Lower leg skin (tissue), 3 donors: ENCODE measurements around the gene KHK.

Source experiments
- POLR2A ChIP-seq, 2 donors: fragments of 450-650 bp; IDR thresholded peaks; one replicate each; pipeline ENCODE4 v1.6.1; 2016 to 2017; ENCODE audit warnings: antibody characterized with exemption in 2 of 2, mild to moderate bottlenecking in 1 of 2, moderate library complexity in 1 of 2
- TF ChIP-seq, protein P1 (sequence below), 3 donors: fragments of 450-650 bp; IDR thresholded peaks; one replicate each; pipeline ENCODE4 v1.5.1; 2016; ENCODE audit warnings: antibody characterized with exemption in 3 of 3, mild to moderate bottlenecking in 3 of 3, moderate library complexity in 2 of 3

DNA sequence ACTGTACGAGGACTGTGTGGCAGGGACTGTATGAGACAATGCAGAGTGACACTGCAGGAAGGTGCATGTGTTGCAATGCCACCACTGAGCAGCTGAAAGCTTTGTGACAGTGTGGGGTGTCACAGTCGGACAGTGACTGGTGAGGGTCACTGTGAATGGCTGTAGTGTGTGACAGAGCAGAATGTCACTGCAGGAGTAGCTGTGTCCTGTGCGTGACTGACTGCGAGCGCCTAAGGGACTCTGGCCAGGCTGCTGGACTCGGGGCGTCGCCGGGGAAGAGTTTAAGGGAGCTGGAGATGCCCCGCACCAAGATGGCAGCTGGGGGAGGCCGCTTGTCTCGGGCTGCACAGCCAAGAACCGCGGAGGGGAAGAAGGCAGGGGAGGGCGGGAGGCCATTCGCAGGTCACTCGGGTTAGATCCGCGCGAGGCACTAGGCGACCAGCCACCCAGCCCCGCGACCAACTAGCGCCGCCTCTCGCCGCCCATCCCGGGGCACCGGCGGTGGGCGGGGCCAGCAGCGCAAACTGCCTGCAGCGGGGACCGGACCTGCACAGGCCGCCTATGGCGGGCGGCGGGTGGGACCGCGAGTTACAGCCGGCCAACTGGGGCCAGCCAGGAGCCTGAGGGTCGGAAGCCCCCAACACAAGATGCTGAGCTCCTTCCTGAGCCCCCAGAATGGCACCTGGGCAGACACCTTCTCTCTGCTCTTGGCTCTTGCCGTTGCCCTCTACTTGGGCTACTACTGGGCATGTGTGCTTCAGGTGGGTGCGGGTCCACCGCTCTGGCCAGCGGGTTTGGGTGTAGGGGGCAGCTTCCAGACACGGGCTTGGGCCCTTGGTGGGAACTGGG, 37.0 kb downstream of the KHK start, which contains the start of gene ABHD1:
- TF ChIP-seq, protein P1, sequence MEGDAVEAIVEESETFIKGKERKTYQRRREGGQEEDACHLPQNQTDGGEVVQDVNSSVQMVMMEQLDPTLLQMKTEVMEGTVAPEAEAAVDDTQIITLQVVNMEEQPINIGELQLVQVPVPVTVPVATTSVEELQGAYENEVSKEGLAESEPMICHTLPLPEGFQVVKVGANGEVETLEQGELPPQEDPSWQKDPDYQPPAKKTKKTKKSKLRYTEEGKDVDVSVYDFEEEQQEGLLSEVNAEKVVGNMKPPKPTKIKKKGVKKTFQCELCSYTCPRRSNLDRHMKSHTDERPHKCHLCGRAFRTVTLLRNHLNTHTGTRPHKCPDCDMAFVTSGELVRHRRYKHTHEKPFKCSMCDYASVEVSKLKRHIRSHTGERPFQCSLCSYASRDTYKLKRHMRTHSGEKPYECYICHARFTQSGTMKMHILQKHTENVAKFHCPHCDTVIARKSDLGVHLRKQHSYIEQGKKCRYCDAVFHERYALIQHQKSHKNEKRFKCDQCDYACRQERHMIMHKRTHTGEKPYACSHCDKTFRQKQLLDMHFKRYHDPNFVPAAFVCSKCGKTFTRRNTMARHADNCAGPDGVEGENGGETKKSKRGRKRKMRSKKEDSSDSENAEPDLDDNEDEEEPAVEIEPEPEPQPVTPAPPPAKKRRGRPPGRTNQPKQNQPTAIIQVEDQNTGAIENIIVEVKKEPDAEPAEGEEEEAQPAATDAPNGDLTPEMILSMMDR (IDR thresholded peaks at IDR 0.05), result no peak
- TF ChIP-seq POLR2A (IDR thresholded peaks at IDR 0.05), result no peak
